AG09319 (cell line): ENCODE measurements around the gene ZGLP1.

Experiments
- DNase-seq: peaks from one replicate; pipeline ENCODE4 v3.0.0-alpha.2; 2010; ENCODE audit warnings: low read depth; ENCODE audit errors: extremely low read depth
- CTCF ChIP-seq: IDR thresholded peaks from 2 replicates; pipeline ENCODE4 v1.5.1; 2011; ENCODE audit warnings: low read depth, mild to moderate bottlenecking, inconsistent platforms, low read length, moderate library complexity

The ZGLP1 gene

GRCh38 chr19:10277795-10278589 lies 31.6 kb downstream of the ZGLP1 start:
- no peak for TF ChIP-seq CTCF
- DNase-seq = no peak

GRCh38 chr19:10274589-10274988 lies 35.0 kb downstream of the ZGLP1 start:
- TF ChIP-seq CTCF = no peak
- DNase-seq = no peak

GRCh38 chr19:10271543-10272086 lies 38.0 kb downstream of the ZGLP1 start:
- no peak for DNase-seq
- TF ChIP-seq CTCF = no peak

- DNase-seq = no peak
- TF ChIP-seq CTCF = no peak
These were observed 38.8 kb downstream of the ZGLP1 start, which contains the start of gene ICAM1 for GRCh38 chr19:10270616-10271394. TSS of gene ICAM1 (plus strand) at chr19:10271120. CDS start at chr19:10271160, 40 bp downstream.

- no peak for DNase-seq
- TF ChIP-seq CTCF = no peak
These were observed 39.4 kb downstream of the ZGLP1 start for GRCh38 chr19:10270180-10270615.

GRCh38 chr19:10269333-10270179 lies 40.1 kb downstream of the ZGLP1 start:
- no peak for DNase-seq

More at GRCh38 chr19:10269333-10270179, 40.1 kb downstream of the ZGLP1 start:
- peak; percentile 94 for TF ChIP-seq CTCF
